HUES48 (cell line): ENCODE data around the gene PADI3.
"Not testable (repeated sequence)": the region's sequence is repeated elsewhere in the genome, so short reads cannot be mapped to it uniquely, and the experiment has no call there.

Experiments used
- H3K27ac ChIP-seq: one replicate; pipeline ENCODE4 v1.7.0; 2013; ENCODE audit warnings: low read depth, low read length, inconsistent platforms
- H3K27me3 ChIP-seq: 2 replicates; pipeline ENCODE4 v1.6.1; 2013; ENCODE audit warnings: mild to moderate bottlenecking, low read length; ENCODE audit not compliant: control insufficient read depth, insufficient read depth
- H3K36me3 ChIP-seq: 2 replicates; pipeline ENCODE4 v1.6.1; 2013; ENCODE audit warnings: low read length; ENCODE audit not compliant: control insufficient read depth, insufficient read depth
- H3K4me1 ChIP-seq: 2 replicates; pipeline ENCODE4 v1.6.1; 2013; ENCODE audit warnings: mild to moderate bottlenecking, low read length; ENCODE audit not compliant: control insufficient read depth, insufficient read depth
- H3K4me3 ChIP-seq: 2 replicates; pipeline ENCODE4 v1.5.1; 2013; ENCODE audit warnings: mild to moderate bottlenecking, low read depth, low read length
- H3K9ac ChIP-seq: 2 replicates; pipeline ENCODE4 v1.6.1; 2013; ENCODE audit warnings: mild to moderate bottlenecking, low read depth, low read length, moderate library complexity
- H3K9me3 ChIP-seq: 2 replicates; pipeline ENCODE4 v1.6.1; 2013; ENCODE audit warnings: low read length; ENCODE audit not compliant: control insufficient read depth, insufficient read depth

Gene PADI3

DNA sequence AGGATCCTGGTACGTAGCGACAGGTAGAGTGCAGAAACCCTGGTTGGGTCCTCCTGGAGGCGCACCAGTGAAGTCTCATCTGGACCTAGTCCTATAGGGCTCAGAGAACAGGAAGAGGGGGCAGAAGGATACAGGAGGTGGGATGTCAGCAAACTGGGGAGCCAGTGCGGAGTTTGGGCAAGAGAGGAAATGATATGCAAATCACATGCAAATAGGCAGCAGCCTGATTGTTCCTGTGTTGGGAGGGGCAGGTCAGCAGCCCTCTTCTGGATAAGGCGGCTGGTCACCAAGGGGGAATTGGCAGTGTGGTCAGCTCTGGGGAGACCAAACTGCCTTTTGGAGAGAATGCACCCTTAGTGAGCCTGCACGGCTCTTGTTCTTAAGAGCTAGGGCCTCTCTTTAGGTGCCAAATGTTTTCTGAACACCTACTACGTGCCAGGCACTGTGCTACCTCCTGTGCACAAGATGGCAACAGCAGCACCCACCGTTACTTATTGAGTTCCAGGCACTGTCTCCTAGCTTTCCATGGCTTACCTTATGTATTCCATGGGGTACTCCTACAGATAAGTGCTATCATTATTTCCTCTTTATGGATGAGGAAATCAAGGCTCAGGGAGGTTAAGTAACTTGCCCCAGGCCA is 18.1 kb upstream of the PADI3 start:
- no peak overlapping the region for H3K4me3 ChIP-seq
- no peaks in the 10 kb centered on the region for H3K9me3 ChIP-seq
- H3K27ac ChIP-seq = no peak overlapping the region
- H3K4me1 ChIP-seq = no peaks in the 10 kb centered on the region
- no peaks in the 10 kb centered on the region for H3K27me3 ChIP-seq
- H3K9ac ChIP-seq = no peak overlapping the region
- H3K36me3 ChIP-seq = no peaks in the 10 kb centered on the region

DNA sequence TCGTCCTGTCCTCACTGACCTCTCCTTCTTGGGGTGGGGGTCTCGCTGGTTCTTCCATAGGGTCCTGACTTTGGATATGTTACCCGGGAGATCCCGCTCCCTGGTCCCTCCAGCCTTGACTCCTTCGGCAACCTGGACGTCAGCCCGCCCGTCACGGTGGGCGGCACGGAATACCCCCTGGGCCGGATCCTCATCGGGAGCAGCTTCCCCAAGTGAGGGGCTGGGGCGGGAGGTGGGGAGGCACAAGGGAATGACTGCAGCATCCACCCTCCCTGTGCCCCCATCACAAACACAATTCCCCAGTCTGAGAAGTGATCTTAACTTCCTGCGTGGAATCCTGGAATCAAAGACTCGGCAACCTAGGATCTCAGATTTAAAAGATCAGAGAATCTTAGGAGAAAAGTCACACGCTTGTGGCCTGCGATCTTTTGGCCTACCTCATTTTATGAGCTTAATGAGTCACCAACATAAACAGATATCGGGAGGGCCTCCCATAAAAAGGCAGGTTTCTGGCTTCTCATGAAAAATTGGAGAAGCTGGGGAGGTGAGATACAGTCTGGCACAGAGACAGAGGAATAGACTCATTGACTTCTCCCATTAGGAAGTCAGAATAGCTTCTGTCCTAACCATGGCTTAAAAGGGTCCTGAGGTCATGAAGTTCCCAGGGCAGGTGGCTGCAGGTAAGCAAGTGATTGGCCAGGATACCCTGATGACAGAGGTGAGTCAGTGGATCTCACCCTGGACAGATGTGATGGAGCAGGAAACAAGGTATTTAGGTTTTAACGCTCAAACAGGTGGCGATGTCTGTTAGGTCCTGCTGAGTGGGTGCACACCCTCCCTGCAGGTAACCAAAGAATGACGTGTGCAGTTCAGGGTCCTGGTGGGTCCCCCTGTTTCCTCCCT is 15.9 kb upstream of the PADI3 start:
- H3K27ac ChIP-seq = no peak overlapping the region
- no peaks in the 10 kb centered on the region for H3K9me3 ChIP-seq
- H3K36me3 ChIP-seq = no peaks in the 10 kb centered on the region
- no peaks in the 10 kb centered on the region for H3K4me1 ChIP-seq
- no peak overlapping the region for H3K9ac ChIP-seq
- no peak overlapping the region for H3K4me3 ChIP-seq
- no peaks in the 10 kb centered on the region for H3K27me3 ChIP-seq

DNA sequence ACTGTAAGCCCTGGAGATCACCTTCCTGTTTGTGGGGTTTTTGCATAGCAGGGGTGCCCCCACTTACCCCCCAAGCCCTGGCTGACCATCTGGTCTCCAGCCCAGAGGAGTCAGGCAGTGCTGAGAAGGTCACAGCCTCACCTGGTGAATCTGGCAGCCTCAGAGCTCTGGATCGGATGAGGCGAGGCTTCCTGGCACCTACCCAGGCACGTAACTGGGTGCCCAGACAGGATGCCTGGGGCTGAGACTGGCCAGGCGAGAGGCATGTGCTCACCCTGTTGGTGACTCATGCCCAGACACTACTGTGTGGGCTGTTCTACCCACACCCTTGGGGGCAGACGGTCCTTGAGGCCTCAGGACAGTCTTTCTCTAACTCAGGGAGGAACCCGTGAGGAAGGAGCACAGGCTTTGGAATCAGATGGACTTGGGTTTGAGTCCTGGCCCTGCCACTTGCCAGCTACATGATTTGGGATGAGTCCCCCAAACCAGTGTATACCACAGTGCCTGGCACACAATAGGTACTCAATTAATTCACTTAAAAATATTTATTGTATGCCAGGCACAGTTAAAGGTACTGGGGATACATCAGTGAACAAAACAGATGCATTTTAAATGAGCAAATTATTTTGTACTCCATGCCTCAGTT is 15.1 kb upstream of the PADI3 start:
- Histone ChIP-seq H3K27ac (no peak overlapping the region), H3K27me3 (no peaks in the 10 kb centered on the region), H3K4me1 (no peaks in the 10 kb centered on the region), H3K4me3 (no peak overlapping the region), H3K9ac (no peak overlapping the region), H3K9me3 (no peaks in the 10 kb centered on the region), H3K36me3 (no peaks in the 10 kb centered on the region)

DNA sequence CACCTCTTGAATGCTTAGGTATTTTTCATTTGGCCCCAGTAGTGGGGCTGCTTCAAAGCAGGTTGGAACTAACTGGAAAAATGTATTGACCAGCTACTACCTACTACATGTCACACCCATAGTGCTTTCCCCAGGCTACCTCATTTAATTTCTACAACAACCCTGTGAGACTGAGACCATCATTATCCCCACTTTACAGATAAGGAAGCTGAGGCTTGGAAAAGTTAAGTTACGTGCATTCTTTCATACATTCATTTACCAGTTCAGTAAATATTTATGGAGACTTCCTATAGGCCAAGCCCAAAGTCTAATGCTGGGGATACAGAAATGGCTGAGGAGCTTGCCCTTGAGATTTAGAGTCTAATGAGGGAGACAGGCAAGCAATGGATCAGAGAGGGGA is 14.5 kb upstream of the PADI3 start:
- H3K36me3 ChIP-seq = no peaks in the 10 kb centered on the region
- H3K9me3 ChIP-seq = no peaks in the 10 kb centered on the region
- no peaks in the 10 kb centered on the region for H3K4me1 ChIP-seq
- H3K27me3 ChIP-seq = no peaks in the 10 kb centered on the region
- no peak overlapping the region for H3K27ac ChIP-seq
- H3K4me3 ChIP-seq = no peak overlapping the region
- no peak overlapping the region for H3K9ac ChIP-seq

DNA sequence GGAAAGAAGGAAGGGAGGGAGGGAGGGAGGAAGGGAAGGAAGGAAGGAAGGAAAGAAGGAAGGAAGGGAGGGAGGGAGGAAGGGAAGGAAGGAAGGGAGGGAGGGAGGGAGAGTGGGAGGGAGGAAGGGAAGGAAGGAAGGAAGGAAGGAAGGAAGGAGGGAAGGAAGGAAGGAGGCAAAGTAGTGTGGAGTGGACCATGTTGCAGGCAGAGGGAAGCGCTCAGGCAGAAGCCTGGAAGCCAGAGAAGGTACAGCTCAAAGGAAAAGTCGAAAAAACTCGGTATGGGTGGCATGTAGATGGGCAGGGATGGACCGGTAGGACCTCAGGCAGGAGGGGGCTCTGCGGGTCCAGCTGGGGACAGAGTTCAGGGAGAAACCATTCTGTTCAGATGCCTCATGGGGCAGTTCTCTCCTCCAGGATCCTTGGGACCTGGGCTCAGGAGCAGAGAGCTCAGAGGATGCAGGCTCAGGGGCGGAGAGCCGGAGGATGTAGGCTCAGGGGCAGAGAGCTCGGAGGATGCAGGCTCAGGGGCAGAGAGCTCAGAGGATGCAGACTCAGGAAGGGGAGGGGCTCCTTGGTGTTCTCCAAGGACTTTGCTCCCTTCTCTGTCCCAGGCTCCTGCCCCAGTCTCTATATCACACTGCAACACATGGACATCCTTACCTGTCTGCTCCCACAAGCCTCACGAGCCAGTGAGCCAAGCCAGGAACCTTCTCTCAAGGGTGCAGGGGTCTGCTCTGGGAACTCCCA is 13.6 kb upstream of the PADI3 start:
- Histone ChIP-seq H3K36me3 (no peaks in the 10 kb centered on the region), H3K9me3 (no peaks in the 10 kb centered on the region), H3K27ac (no peak overlapping the region), H3K9ac (no peak overlapping the region), H3K4me3 (no peak overlapping the region), H3K4me1 (no peaks in the 10 kb centered on the region; the same call in 1 of the 2 replicates), H3K27me3 (no peaks in the 10 kb centered on the region)

DNA sequence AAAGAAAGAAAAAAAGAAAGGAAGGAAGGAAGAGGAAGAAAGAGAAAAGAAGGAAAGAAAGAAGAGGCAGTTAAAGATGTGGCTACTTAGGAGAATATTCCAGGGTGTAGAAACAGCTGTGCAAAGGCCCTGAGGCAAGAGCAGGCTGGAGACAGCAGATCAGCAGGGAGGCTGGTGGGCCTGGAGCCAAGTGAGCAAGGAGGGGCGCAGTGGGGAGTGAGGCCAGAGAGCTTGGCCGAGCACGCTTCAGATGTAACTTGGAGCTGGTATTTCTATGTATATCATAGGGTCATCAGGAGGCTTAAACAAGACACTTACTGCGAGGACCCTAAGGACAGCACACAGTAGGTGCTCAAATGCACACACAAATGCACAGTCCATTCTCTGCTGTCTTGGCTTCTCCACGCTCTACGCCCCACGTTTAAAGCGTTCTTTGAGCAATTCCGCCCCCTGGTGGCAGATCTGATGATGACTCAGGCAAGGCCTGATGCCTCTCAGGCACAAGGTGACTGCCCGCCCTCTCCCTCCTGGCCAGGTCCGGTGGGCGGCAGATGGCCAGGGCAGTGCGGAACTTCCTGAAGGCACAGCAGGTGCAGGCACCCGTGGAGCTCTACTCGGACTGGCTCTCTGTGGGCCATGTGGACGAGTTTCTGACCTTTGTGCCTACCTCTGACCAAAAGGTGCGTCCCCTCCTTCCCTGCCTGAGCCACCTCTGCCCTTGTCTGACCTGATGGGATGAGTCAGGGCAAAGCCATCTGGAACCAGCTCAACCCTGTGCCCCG is 11.9 kb upstream of the PADI3 start:
- no peaks in the 10 kb centered on the region for H3K36me3 ChIP-seq
- H3K27ac ChIP-seq = no peak overlapping the region
- H3K9me3 ChIP-seq = no peaks in the 10 kb centered on the region
- no peaks in the 10 kb centered on the region; the same call in 1 of the 2 replicates for H3K4me1 ChIP-seq
- H3K27me3 ChIP-seq = no peaks in the 10 kb centered on the region
- no peak overlapping the region for H3K4me3 ChIP-seq
- H3K9ac ChIP-seq = no peak overlapping the region

DNA sequence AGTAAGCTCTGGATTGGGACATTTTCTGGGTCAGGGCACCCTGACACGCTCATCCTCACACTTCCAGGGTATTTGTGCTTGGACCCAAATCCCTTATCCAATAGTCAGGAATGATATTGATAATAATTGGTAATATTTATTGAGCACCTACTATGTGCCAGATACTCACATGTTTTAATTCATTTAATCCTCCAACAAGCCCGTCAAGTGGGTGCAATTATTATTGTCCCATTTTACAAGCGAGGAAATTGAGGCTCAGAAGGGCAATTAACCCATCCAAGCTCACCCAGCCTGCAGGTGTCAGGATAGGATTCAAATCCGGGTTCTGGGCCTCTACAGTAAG is 11.4 kb upstream of the PADI3 start:
- Histone ChIP-seq H3K27ac (no peak overlapping the region), H3K27me3 (no peaks in the 10 kb centered on the region), H3K4me1 (no peaks in the 10 kb centered on the region; the same call in 1 of the 2 replicates), H3K4me3 (no peak overlapping the region), H3K9ac (no peak overlapping the region), H3K36me3 (no peaks in the 10 kb centered on the region), H3K9me3 (no peaks in the 10 kb centered on the region)

DNA sequence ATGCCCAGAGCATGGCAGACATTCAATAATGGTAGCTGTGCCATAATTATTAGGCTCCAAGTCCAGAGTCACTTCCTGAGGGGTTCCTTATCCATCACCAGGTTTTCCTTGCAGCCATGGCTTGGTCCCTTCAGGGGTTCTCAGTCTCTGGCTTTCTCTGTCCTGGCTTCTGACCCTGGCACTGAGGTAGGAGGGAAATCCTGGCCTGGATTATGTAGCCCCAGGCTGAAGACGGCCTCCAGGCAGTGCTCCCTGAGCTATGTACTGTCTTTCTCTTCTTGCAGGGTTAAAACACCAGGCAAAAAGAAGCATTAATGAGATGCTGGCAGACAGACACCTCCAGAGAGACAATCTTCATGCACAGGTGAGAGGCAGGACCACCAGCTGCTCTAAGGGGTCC is 9.5 kb upstream of the PADI3 start:
- Histone ChIP-seq H3K27ac (no peak overlapping the region), H3K36me3 (no peaks in the 10 kb centered on the region), H3K4me3 (no peak overlapping the region), H3K9me3 (no peaks in the 10 kb centered on the region), H3K4me1 (no peaks in the 10 kb centered on the region; the same call in 1 of the 2 replicates), H3K9ac (no peak overlapping the region), H3K27me3 (no peaks in the 10 kb centered on the region)

DNA sequence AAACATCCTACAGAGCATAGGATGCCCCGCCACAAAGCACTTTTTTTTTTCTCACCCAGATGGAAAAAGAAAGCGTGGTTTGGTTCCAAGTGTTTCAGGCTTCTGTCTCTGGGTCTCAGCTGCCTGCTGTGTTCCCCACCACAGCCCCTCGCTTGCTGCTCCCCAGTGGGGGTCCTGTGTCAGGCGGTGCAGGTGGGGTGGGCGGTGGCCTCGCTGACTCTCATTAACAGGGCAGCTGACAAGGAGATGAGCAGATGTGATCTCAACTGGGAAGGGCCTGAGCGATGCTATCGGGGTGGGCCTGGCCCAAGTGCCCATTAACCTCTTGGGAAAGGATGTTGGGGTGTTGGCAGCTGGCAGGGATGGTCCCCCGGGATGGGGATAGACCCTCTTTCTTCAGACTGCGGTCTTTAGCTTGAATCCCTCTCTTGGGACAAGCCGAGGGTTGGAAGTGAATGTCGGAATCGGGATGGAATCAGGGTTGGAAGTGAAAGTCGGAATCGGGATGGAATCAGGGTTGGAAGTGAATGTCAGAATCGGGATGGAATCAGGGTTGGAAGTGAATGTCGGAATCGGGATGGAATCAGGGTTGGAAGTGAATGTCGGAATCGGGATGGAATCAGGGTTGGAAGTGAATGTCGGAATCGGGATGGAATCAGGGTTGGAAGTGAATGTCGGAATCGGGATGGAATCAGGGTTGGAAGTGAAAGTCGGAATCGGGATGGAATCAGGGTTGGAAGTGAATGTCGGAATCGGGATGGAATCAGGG is 7.7 kb upstream of the PADI3 start:
- not testable (repeated sequence) for H3K36me3 ChIP-seq, H3K9ac ChIP-seq, H3K27me3 ChIP-seq, H3K9me3 ChIP-seq, H3K27ac ChIP-seq, H3K4me3 ChIP-seq, H3K4me1 ChIP-seq

DNA sequence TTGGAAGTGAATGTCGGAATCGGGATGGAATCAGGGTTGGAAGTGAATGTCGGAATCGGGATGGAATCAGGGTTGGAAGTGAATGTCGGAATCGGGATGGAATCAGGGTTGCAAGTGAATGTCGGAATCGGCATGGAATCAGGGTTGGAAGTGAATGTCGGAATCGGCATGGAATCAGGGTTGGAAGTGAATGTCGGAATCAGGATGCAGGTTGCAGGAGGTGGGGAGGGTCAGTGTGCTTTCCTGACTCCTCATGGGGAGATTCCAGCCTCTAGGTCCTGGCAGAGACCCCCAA is 7.2 kb upstream of the PADI3 start:
- H3K9ac ChIP-seq, H3K27ac ChIP-seq, H3K27me3 ChIP-seq, H3K9me3 ChIP-seq, H3K4me3 ChIP-seq, H3K4me1 ChIP-seq, H3K36me3 ChIP-seq: not testable (repeated sequence)
